SU-DHL-6 (cell line): ENCODE results near the gene SPTAN1.
"Not testable (repeated sequence)": the region's sequence is repeated elsewhere in the genome, so short reads cannot be mapped to it uniquely, and the experiment has no call there.

ENCODE experiments used
- H2AFZ ChIP-seq: fragments of 200-600 bp; sonication (generic); 2 replicates; pipeline ENCODE4 v1.6.1; 2014; ENCODE audit warnings: low read depth, mild to moderate bottlenecking, moderate library complexity, mixed read lengths, antibody characterized with exemption, low read length; ENCODE audit not compliant: severe bottlenecking
- H3F3A ChIP-seq: fragments of 200-600 bp; shearing (Covaris generic); 2 replicates; pipeline ENCODE4 v1.6.0; 2016; ENCODE audit warnings: antibody characterized with exemption, mild to moderate bottlenecking; ENCODE audit not compliant: insufficient read depth
- H3K27ac ChIP-seq: fragments of 200-600 bp; sonication (generic); 2 replicates; pipeline ENCODE4 v1.5.1; 2016; ENCODE audit warnings: low read depth, mild to moderate bottlenecking, low read length, moderate library complexity, mixed read lengths
- H3K27me3 ChIP-seq: fragments of 200-600 bp; sonication (generic), shearing (Covaris generic); 2 replicates; pipeline ENCODE4 v1.6.0; 2014; ENCODE audit warnings: mild to moderate bottlenecking, low read length
- H3K36me3 ChIP-seq: fragments of 200-600 bp; sonication (generic); 2 replicates; pipeline ENCODE4 v1.6.1; 2014; ENCODE audit warnings: mild to moderate bottlenecking, low read length, mixed read lengths
- H3K4me2 ChIP-seq: fragments of 300-600, 200-600 bp; shearing (Covaris generic), sonication (generic); 2 replicates; pipeline ENCODE4 v1.6.0; 2014; ENCODE audit warnings: low read length, low read depth, mild to moderate bottlenecking; ENCODE audit not compliant: poor library complexity, severe bottlenecking
- H3K4me3 ChIP-seq: fragments of 200-600 bp; sonication (generic); 2 replicates; pipeline ENCODE4 v1.5.1; 2014; ENCODE audit warnings: antibody characterized with exemption, low read length, mild to moderate bottlenecking, mixed read lengths; ENCODE audit not compliant: insufficient read depth, poor library complexity, severe bottlenecking
- H3K79me2 ChIP-seq: fragments of 200-600 bp; sonication (generic); 2 replicates; pipeline ENCODE4 v1.6.1; 2014; ENCODE audit warnings: mild to moderate bottlenecking, low read length, moderate library complexity; ENCODE audit not compliant: insufficient read depth
- H3K9ac ChIP-seq: fragments of 200-600 bp; sonication (generic); 2 replicates; pipeline ENCODE4 v1.7.0; 2014; ENCODE audit warnings: mild to moderate bottlenecking, low read length
- H3K9me2 ChIP-seq: fragments of 200-600 bp; sonication (generic); replicated peaks from 2 replicates; pipeline ENCODE4 v1.6.1; 2014; ENCODE audit warnings: low read length; ENCODE audit not compliant: insufficient read depth
- H3K9me3 ChIP-seq: fragments of 200-600 bp; sonication (generic); 2 replicates; pipeline ENCODE4 v1.6.1; 2014; ENCODE audit warnings: low read length, mixed read lengths; ENCODE audit not compliant: insufficient read depth
- H4K20me1 ChIP-seq: fragments of 200-600 bp; sonication (generic); 2 replicates; pipeline ENCODE4 v1.6.1; 2014; ENCODE audit warnings: low read depth, mild to moderate bottlenecking, antibody characterized with exemption, low read length, moderate library complexity, mixed read lengths
- CTCF ChIP-seq: fragments of 200-600 bp; sonication (generic); IDR thresholded peaks from one replicate; pipeline ENCODE4 v1.5.1; 2017; ENCODE audit warnings: antibody characterized with exemption, mild to moderate bottlenecking, low read length, moderate library complexity; ENCODE audit not compliant: insufficient read depth, poor library complexity, severe bottlenecking
- EZH2phosphoT487 ChIP-seq: fragments of 200-600 bp; sonication (generic), shearing (Covaris generic); conservative IDR thresholded peaks from 2 replicates; pipeline ENCODE4 v1.6.1; 2018; ENCODE audit warnings: mild to moderate bottlenecking, antibody characterized with exemption, low read length, moderate library complexity, mixed read lengths

SPTAN1 gene

GRCh38 chr9:128643519-128644300 is 91.3 kb downstream of the SPTAN1 start:
- no peak overlapping the region for H3K4me3 ChIP-seq
- H3K9me3 ChIP-seq, result no peaks in the 10 kb centered on the region
- H3K4me2 ChIP-seq, result peak overlapping the region; percentile 45
- H3K27ac ChIP-seq, result peak overlapping the region; percentile 58
- no peaks in the 10 kb centered on the region for H3K27me3 ChIP-seq
- H2AFZ ChIP-seq, result peak overlapping the region; percentile 44
- no peak for TF ChIP-seq EZH2phosphoT487
- no peak for TF ChIP-seq CTCF
- H3K9ac ChIP-seq, result peak overlapping the region; percentile 40; the same call in 1 of the 2 replicates
- peaks cover 11% of the 10 kb centered on the region for H3F3A ChIP-seq
- no peaks in the 10 kb centered on the region for H4K20me1 ChIP-seq
- no peaks in the 10 kb centered on the region for H3K36me3 ChIP-seq
- no peaks in the 10 kb centered on the region for H3K9me2 ChIP-seq
- H3K79me2 ChIP-seq, result peaks cover 10% of the 10 kb centered on the region; the same call in 1 of the 2 replicates

- H3K4me3 ChIP-seq, H4K20me1 ChIP-seq, H3K9ac ChIP-seq, H3K27me3 ChIP-seq, H3K36me3 ChIP-seq, H3K9me2 ChIP-seq, H2AFZ ChIP-seq, H3K4me2 ChIP-seq, H3K27ac ChIP-seq, H3K79me2 ChIP-seq, H3K9me3 ChIP-seq: not testable (repeated sequence)
- H3F3A ChIP-seq, result peaks cover 11% of the 10 kb centered on the region
Measured at GRCh38 chr9:128648206-128648605, 95.8 kb downstream of the SPTAN1 start.

- 0 out of 2 replicates have a peak, but pooled peaks cover 5% of the 10 kb centered on the region for H3K79me2 ChIP-seq
- no peak overlapping the region for H3K27ac ChIP-seq
- H3K36me3 ChIP-seq, result no peaks in the 10 kb centered on the region
- no peaks in the 10 kb centered on the region for H3K9me3 ChIP-seq
- no peak overlapping the region for H3K9ac ChIP-seq
- H3K4me3 ChIP-seq, result no peak overlapping the region
- H3K9me2 ChIP-seq, result no peaks in the 10 kb centered on the region
- H3F3A ChIP-seq, result peaks cover 9% of the 10 kb centered on the region; the same call in 1 of the 2 replicates
- H4K20me1 ChIP-seq, result no peaks in the 10 kb centered on the region
- H2AFZ ChIP-seq, result no peak overlapping the region
- H3K4me2 ChIP-seq, result no peak overlapping the region
- no peak for TF ChIP-seq EZH2phosphoT487
- no peak for TF ChIP-seq CTCF
- H3K27me3 ChIP-seq, result no peaks in the 10 kb centered on the region
Measured at GRCh38 chr9:128651798-128652197, 99.4 kb downstream of the SPTAN1 start.

GRCh38 chr9:128653908-128654307 is 101.5 kb downstream of the SPTAN1 start:
- no peaks in the 10 kb centered on the region for H3K36me3 ChIP-seq
- H3K4me2 ChIP-seq, result no peak overlapping the region
- no peaks in the 10 kb centered on the region for H3K9me3 ChIP-seq
- H3K9ac ChIP-seq, result no peak overlapping the region
- H3K9me2 ChIP-seq, result no peaks in the 10 kb centered on the region
- no peak overlapping the region for H2AFZ ChIP-seq
- H3K27ac ChIP-seq, result no peak overlapping the region
- H3F3A ChIP-seq, result peaks cover 24% of the 10 kb centered on the region; the same call in 1 of the 2 replicates
- no peak overlapping the region for H3K4me3 ChIP-seq
- TF ChIP-seq EZH2phosphoT487 (no peak), CTCF (no peak)
- no peaks in the 10 kb centered on the region for H4K20me1 ChIP-seq
- H3K27me3 ChIP-seq, result no peaks in the 10 kb centered on the region
- 0 out of 2 replicates have a peak, but pooled peaks cover 3% of the 10 kb centered on the region for H3K79me2 ChIP-seq
